Ovary (tissue), 9 donors: Measurements from ENCODE around the gene SLC9A9. TPM values are rescaled to one million over a fixed set of nuclear protein-coding genes. Genes with fewer than 3 reads are reported as not detected.

Source experiments
- DNase-seq, 5 donors: peaks; one replicate each; pipeline ENCODE4 v3.0.0-alpha.2; 2019 to 2020
- H3K27ac ChIP-seq, 2 donors: fragments of 200-600 bp; one replicate each; pipeline versions ENCODE4 v1.5.1 to v1.8.0; 2019 to 2022
- H3K27me3 ChIP-seq: fragments of 200-600 bp; one replicate; pipeline ENCODE4 v1.8.0; 2022
- H3K36me3 ChIP-seq: fragments of 200-600 bp; sonication (generic); one replicate; pipeline ENCODE4 v1.5.1; 2019
- H3K4me1 ChIP-seq: one replicate; pipeline ENCODE4 v1.8.1; 2013; ENCODE audit warnings: mild to moderate bottlenecking, moderate library complexity; ENCODE audit not compliant: insufficient read depth
- H3K4me3 ChIP-seq: fragments of 200-600 bp; sonication (generic); one replicate; pipeline ENCODE4 v1.5.1; 2017
- H3K9me3 ChIP-seq, 2 donors: fragments of 200-600 bp in 1 of 2; sonication (generic) in 1 of 2; one replicate each; pipeline versions ENCODE4 v1.5.1 to v1.8.1; 2013 to 2019; ENCODE audit warnings: mild to moderate bottlenecking in 1 of 2, moderate library complexity in 1 of 2
- EP300 ChIP-seq: sonication (generic); formaldehyde crosslinking; IDR thresholded peaks from one replicate; pipeline ENCODE4 v1.6.1; 2017; ENCODE audit warnings: antibody characterized with exemption
- POLR2A ChIP-seq: fragments of 450-650 bp; IDR thresholded peaks from one replicate; pipeline ENCODE4 v1.6.1; 2017; ENCODE audit warnings: antibody characterized with exemption, mild to moderate bottlenecking, moderate library complexity
- WGBS, 3 donors: extraction: QIAGEN DNeasy Blood & Tissue Kit in 1 of 3; methylation state at CpG; one replicate each; pipeline versions ENCODE4 v1.1.5 to v1.1.7; 2013 to 2017; 5-methylcytosine and 5-hydroxymethylcytosine counted together
- intact Hi-C, 4 donors: fragments of 100-400 bp; cut with DNase I; formaldehyde crosslinking; loops; one replicate each; pipeline versions ENCODE4 v1.11.0 to v1.15.1; 2022 to 2023
- polyA plus RNA-seq, 2 donors: library from polyadenylated mRNA; stranded (reverse); fragments of 200-250 nt in 1 of 2; fragments of 350-450 nt in 1 of 2; fragmentation: Illumina TruSeq in 1 of 2; extraction: RNeasy Lipid Tissue Mini Kit (QIAGEN cat#74804) in 1 of 2; gene quantifications; one replicate each; pipeline ENCODE4 v1.2.3, GENCODE V29; 2013 to 2014
- total RNA-seq, 7 donors: library from RNA; depleted of rRNA in 2 of 7; stranded (reverse); fragments of >200 nt in 2 of 7; fragmentation: NEBNext Ultra II Directional in 3 of 7; extraction: Animal tissue kit (Norgen Biotek cat#: 25700) in 3 of 7; gene quantifications; one replicate each; pipeline versions ENCODE4 v1.1.0 to v1.2.4, GENCODE V29; 2016 to 2023
- TF ChIP-seq, protein P1 (sequence below), 3 donors: fragments of 450-650 bp in 2 of 3; fragments of 200-600 bp in 1 of 3; IDR thresholded peaks; one replicate each; pipeline versions ENCODE4 v1.5.1 to v1.8.0; 2016 to 2022; ENCODE audit warnings: antibody characterized with exemption in 3 of 3, mild to moderate bottlenecking in 1 of 3
- donor health status: DM: no; HTN: no; CAD: no; lungs with moderate emphysema.
- donor health status: DM: no; HTN: no; CAD: no.
- donor health status: Bipolar disorder and iron deficiency.
- donor health status: DM: yes; HTN: yes; CAD: no.
- donor health status: DM: no; HTN: no; CAD: no.
- donor health status: DM: yes; HTN: yes; CAD: no.

Gene SLC9A9
- total and polyA plus RNA-seq, 9 donors = 7.0 to 22.7 (median 13.5) TPM

DNA sequence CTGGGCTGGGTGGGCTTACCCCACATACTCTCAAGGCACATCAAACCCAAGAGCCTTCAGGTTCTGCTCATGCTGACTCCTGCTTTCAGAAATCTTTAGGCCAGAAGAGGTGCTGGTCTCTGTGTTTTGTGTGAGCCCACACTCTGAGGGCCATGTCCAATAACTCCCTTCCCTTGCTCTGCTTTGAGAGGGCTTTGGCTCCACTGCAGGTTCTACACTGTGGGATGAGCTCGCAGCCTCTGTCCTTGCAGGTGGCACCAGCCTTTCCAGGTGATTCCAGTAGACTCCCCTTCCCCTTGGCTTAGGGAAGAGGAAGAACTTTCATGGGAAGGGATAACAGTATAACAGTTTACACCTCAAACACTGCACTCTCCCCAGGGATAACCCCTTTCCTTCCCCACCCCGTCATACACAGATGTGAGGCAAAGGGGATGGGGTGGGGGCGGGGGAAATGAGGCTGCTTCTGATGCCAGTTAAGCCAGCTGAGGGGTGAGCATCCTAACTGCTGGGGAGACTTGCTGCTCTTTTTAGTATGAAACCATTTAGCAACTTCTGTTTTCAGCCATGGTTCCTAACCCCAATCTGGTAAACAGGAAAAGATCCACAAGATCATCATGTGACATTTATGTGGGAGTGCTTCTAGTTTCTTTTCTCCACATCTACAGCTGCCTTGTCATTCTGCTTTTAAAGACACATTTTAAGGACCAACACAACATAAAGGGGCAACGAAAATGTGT is 262.4 kb downstream of the SLC9A9 start:
- Histone ChIP-seq H3K36me3 (no peaks in the 10 kb centered on the region), H3K9me3 (no peaks in the 10 kb centered on the region), H3K4me3 (no peak overlapping the region), H3K27ac (no peak overlapping the region), H3K4me1 (no peaks in the 10 kb centered on the region), H3K27me3 (no peaks in the 10 kb centered on the region)
- intact Hi-C loops = no loop called here
- WGBS, 3 donors = 89 to 94% (median 93%) methylated on average over 4 of the region's 4 CpGs
- TF ChIP-seq POLR2A = no peak
- no peak for TF ChIP-seq EP300
- TF ChIP-seq, protein P1, sequence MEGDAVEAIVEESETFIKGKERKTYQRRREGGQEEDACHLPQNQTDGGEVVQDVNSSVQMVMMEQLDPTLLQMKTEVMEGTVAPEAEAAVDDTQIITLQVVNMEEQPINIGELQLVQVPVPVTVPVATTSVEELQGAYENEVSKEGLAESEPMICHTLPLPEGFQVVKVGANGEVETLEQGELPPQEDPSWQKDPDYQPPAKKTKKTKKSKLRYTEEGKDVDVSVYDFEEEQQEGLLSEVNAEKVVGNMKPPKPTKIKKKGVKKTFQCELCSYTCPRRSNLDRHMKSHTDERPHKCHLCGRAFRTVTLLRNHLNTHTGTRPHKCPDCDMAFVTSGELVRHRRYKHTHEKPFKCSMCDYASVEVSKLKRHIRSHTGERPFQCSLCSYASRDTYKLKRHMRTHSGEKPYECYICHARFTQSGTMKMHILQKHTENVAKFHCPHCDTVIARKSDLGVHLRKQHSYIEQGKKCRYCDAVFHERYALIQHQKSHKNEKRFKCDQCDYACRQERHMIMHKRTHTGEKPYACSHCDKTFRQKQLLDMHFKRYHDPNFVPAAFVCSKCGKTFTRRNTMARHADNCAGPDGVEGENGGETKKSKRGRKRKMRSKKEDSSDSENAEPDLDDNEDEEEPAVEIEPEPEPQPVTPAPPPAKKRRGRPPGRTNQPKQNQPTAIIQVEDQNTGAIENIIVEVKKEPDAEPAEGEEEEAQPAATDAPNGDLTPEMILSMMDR (IDR thresholded peaks at IDR 0.05) = no peak
- no peak for DNase-seq

GRCh38 chr3:143584474-143584873 is 263.8 kb downstream of the SLC9A9 start:
- H3K36me3 ChIP-seq = no peaks in the 10 kb centered on the region
- no peaks in the 10 kb centered on the region for H3K9me3 ChIP-seq
- DNase-seq = no peak
- H3K27ac ChIP-seq = no peak overlapping the region
- no peak overlapping the region for H3K4me3 ChIP-seq
- TF ChIP-seq POLR2A (no peak), EP300 (no peak)
- TF ChIP-seq, protein P1 (IDR thresholded peaks at IDR 0.05) = no peak
- intact Hi-C loops = no loop called here
- WGBS, 3 donors = 81 to 98% (median 97%) methylated on average over 1 of the region's 1 CpG
- H3K27me3 ChIP-seq = no peaks in the 10 kb centered on the region
- H3K4me1 ChIP-seq = no peaks in the 10 kb centered on the region

DNA sequence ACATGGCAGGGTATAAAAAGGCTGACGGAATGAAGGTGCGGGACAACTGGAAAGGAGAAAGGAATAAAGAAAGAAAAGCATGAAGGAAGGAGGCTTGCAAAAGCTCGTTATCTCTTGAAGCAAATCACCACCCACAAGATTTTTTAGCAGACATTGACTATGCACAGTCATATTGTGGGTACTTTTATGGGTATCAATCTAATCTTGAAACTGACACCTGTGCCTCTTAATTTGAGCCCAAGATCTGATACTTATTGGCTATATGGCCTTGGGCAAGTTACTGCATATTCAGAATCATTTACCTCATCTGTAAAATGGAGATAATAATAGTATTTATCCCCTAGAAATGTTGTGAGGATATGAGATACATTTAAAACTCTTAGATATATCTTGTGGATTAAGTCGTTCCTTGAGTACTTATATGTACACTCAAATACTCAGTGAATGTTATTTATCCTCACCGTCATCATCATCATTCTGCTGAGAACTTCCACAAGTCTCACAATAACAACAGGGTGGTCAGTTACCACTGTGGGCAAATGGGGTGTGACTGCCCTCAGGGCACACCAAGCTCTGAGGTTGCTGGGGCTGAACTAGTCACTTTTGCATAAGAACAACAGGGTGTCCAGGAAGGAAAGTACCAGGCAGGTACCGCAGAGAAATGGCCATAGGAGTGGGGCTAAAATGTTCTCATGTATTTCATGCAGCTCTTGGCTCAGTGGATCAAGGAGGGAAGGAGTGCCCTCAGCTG is 266.1 kb downstream of the SLC9A9 start:
- H3K27ac ChIP-seq = no peak overlapping the region
- DNase-seq = no peak
- no peaks in the 10 kb centered on the region for H3K9me3 ChIP-seq
- no peaks in the 10 kb centered on the region for H3K36me3 ChIP-seq
- no peaks in the 10 kb centered on the region for H3K4me1 ChIP-seq
- WGBS, 3 donors = 94 to 97% (median 94%) methylated on average over 6 of the region's 6 CpGs
- no peaks in the 10 kb centered on the region for H3K27me3 ChIP-seq
- no peak overlapping the region for H3K4me3 ChIP-seq
- TF ChIP-seq EP300 (no peak), POLR2A (no peak)
- TF ChIP-seq, protein P1 (IDR thresholded peaks at IDR 0.05) = no peak
- intact Hi-C loops = no loop called here

GRCh38 chr3:143578810-143579435 is 269.3 kb downstream of the SLC9A9 start:
- no peaks in the 10 kb centered on the region for H3K36me3 ChIP-seq
- no peak for DNase-seq
- intact Hi-C loops = no loop called here
- H3K27me3 ChIP-seq = no peaks in the 10 kb centered on the region
- TF ChIP-seq EP300 = no peak
- TF ChIP-seq, protein P1 (IDR thresholded peaks at IDR 0.05) = no peak
- no peak for TF ChIP-seq POLR2A
- no peaks in the 10 kb centered on the region for H3K9me3 ChIP-seq
- no peak overlapping the region for H3K4me3 ChIP-seq
- H3K4me1 ChIP-seq = no peaks in the 10 kb centered on the region
- WGBS, 3 donors = 71 to 76% (median 71%) methylated on average over 2 of the region's 2 CpGs
- H3K27ac ChIP-seq = no peak overlapping the region
